H9 (cell line): ENCODE data around the gene ERICH4. TPM values are rescaled to one million over a fixed set of nuclear protein-coding genes. Genes with fewer than 3 reads are reported as not detected.

Source experiments
- DNase-seq: peaks from one replicate; pipeline ENCODE4 v3.0.0-alpha.2; 2017
- H2AFZ ChIP-seq: one replicate; pipeline ENCODE4 v1.6.1; 2013; ENCODE audit warnings: mild to moderate bottlenecking, low read length, control low read depth, moderate library complexity
- H2AK5ac ChIP-seq: 2 replicates; pipeline ENCODE4 v1.6.1; 2013; ENCODE audit warnings: low read length, control low read depth, mixed read lengths; ENCODE audit not compliant: insufficient read length
- H2BK120ac ChIP-seq: one replicate; pipeline ENCODE4 v1.6.1; 2013; ENCODE audit warnings: low read depth, mild to moderate bottlenecking, low read length, control low read depth, inconsistent platforms; ENCODE audit not compliant: poor library complexity, severe bottlenecking
- H2BK12ac ChIP-seq: 2 replicates; pipeline ENCODE4 v1.6.1; 2013; ENCODE audit warnings: low read length, control low read depth, mixed read lengths, low read depth; ENCODE audit not compliant: insufficient read length
- H2BK15ac ChIP-seq: 2 replicates; pipeline ENCODE4 v1.6.1; 2013; ENCODE audit warnings: low read depth, low read length, control low read depth
- H2BK20ac ChIP-seq: one replicate; pipeline ENCODE4 v1.6.1; 2013; ENCODE audit warnings: low read depth, mild to moderate bottlenecking, low read length, control low read depth, inconsistent platforms; ENCODE audit not compliant: poor library complexity, severe bottlenecking
- H2BK5ac ChIP-seq: 2 replicates; pipeline ENCODE4 v1.6.1; 2013; ENCODE audit warnings: low read length, control low read depth, mixed read lengths; ENCODE audit not compliant: insufficient read length
- H3K14ac ChIP-seq: 2 replicates; pipeline ENCODE4 v1.6.1; 2013; ENCODE audit warnings: low read length, control low read depth; ENCODE audit not compliant: insufficient read depth
- H3K18ac ChIP-seq: 2 replicates; pipeline ENCODE4 v1.6.1; 2013; ENCODE audit warnings: low read depth, mild to moderate bottlenecking, mixed read lengths, low read length, control low read depth; ENCODE audit not compliant: insufficient read length
- H3K23ac ChIP-seq: 2 replicates; pipeline ENCODE4 v1.6.1; 2013; ENCODE audit warnings: low read length, control low read depth, mixed read lengths, low read depth; ENCODE audit not compliant: insufficient read length
- H3K23me2 ChIP-seq: 2 replicates; pipeline ENCODE4 v1.6.1; 2013; ENCODE audit warnings: low read depth, mild to moderate bottlenecking, mixed read lengths, low read length, control low read depth; ENCODE audit not compliant: insufficient read length, poor library complexity, severe bottlenecking
- H3K27ac ChIP-seq: 2 replicates; pipeline ENCODE4 v1.5.1; 2013; ENCODE audit warnings: low read length, control low read depth, mixed read lengths, low read depth; ENCODE audit not compliant: insufficient read length
- H3K27me3 ChIP-seq: 2 replicates; pipeline ENCODE4 v1.6.1; 2013; ENCODE audit warnings: low read length, control low read depth, inconsistent platforms; ENCODE audit not compliant: insufficient read depth
- H3K4ac ChIP-seq: 2 replicates; pipeline ENCODE4 v1.6.1; 2013; ENCODE audit warnings: low read depth, mild to moderate bottlenecking, control low read depth, inconsistent platforms, low read length, moderate library complexity
- H3K4me1 ChIP-seq: 2 replicates; pipeline ENCODE4 v1.6.1; 2013; ENCODE audit warnings: low read length, control low read depth, inconsistent platforms; ENCODE audit not compliant: insufficient read depth
- H3K4me2 ChIP-seq: 2 replicates; pipeline ENCODE4 v1.6.1; 2013; ENCODE audit warnings: low read length, control low read depth, mixed read lengths; ENCODE audit not compliant: insufficient read length, insufficient read depth
- H3K56ac ChIP-seq: 2 replicates; pipeline ENCODE4 v1.6.1; 2013; ENCODE audit warnings: low read depth, mild to moderate bottlenecking, mixed read lengths, low read length, control low read depth; ENCODE audit not compliant: insufficient read length
- H3K79me1 ChIP-seq: 2 replicates; pipeline ENCODE4 v1.6.1; 2013; ENCODE audit warnings: low read depth, mild to moderate bottlenecking, moderate library complexity, low read length, control low read depth, inconsistent platforms; ENCODE audit not compliant: insufficient read depth, poor library complexity, severe bottlenecking
- H3K79me2 ChIP-seq: 2 replicates; pipeline ENCODE4 v1.6.1; 2013; ENCODE audit warnings: low read length, control low read depth, inconsistent platforms; ENCODE audit not compliant: insufficient read depth
- H3K9ac ChIP-seq: 2 replicates; pipeline ENCODE4 v1.6.1; 2013; ENCODE audit warnings: low read length, control low read depth, mixed read lengths; ENCODE audit not compliant: insufficient read length; ENCODE audit errors: extremely low read depth
- H3K9me3 ChIP-seq: one replicate; pipeline ENCODE4 v1.6.1; 2013; ENCODE audit warnings: low read depth, low read length, inconsistent platforms; ENCODE audit not compliant: control insufficient read depth
- H3T11ph ChIP-seq: one replicate; pipeline ENCODE4 v1.6.1; 2013; ENCODE audit warnings: mild to moderate bottlenecking, low read length, control low read depth, inconsistent platforms
- H4K20me1 ChIP-seq: one replicate; pipeline ENCODE4 v1.6.1; 2013; ENCODE audit not compliant: control insufficient read depth, insufficient read length, insufficient read depth
- H4K5ac ChIP-seq: 2 replicates; pipeline ENCODE4 v1.6.1; 2013; ENCODE audit warnings: low read depth, mild to moderate bottlenecking, mixed read lengths, low read length, control low read depth; ENCODE audit not compliant: insufficient read length
- H4K8ac ChIP-seq: replicated peaks from 2 replicates; pipeline ENCODE4 v1.6.1; 2013; ENCODE audit warnings: low read length, control low read depth, mixed read lengths, low read depth; ENCODE audit not compliant: insufficient read length
- H4K91ac ChIP-seq: 2 replicates; pipeline ENCODE4 v1.6.1; 2013; ENCODE audit warnings: low read depth, mild to moderate bottlenecking, moderate library complexity, mixed read lengths, low read length, control low read depth; ENCODE audit not compliant: insufficient read length
- H3K27ac Mint-ChIP-seq, 3 experiments: 2 replicates in 2 of 3; 3 replicates in 1 of 3; pipeline ENCODE4 v1.8.0; 2020 to 2021; ENCODE audit warnings: mixed read lengths in 3 of 3, mild to moderate bottlenecking in 1 of 3, moderate library complexity in 1 of 3
- H3K27me3 Mint-ChIP-seq: 2 replicates; pipeline ENCODE4 v1.8.0; 2021; ENCODE audit warnings: low read depth, mild to moderate bottlenecking, moderate library complexity, mixed read lengths
- H3K36me3 Mint-ChIP-seq, 3 experiments: 2 replicates in 2 of 3; 3 replicates in 1 of 3; pipeline ENCODE4 v1.8.0; 2020 to 2021; ENCODE audit warnings: low read depth in 3 of 3, mixed read lengths in 3 of 3; ENCODE audit not compliant: insufficient read depth in 1 of 3
- H3K4me1 Mint-ChIP-seq, 2 experiments: 2 replicates each; pipeline ENCODE4 v1.8.0; 2020; ENCODE audit warnings: mixed read lengths in 2 of 2
- H3K4me3 Mint-ChIP-seq, 2 experiments: 2 replicates in 1 of 2; 3 replicates in 1 of 2; pipeline ENCODE4 v1.8.0; 2020 to 2021; ENCODE audit warnings: mild to moderate bottlenecking in 2 of 2, mixed read lengths in 2 of 2, moderate library complexity in 1 of 2
- H3K9me3 Mint-ChIP-seq, 2 experiments: 2 replicates in 1 of 2; 3 replicates in 1 of 2; pipeline ENCODE4 v1.8.0; 2020; ENCODE audit warnings: mild to moderate bottlenecking in 2 of 2, mixed read lengths in 2 of 2, moderate library complexity in 1 of 2
- WGBS: extraction: QIAGEN DNeasy Blood & Tissue Kit; methylation state at CpG from one replicate; pipeline ENCODE4 v1.1.7; 2013; ENCODE audit warnings: missing lambda C conversion rate, low lambda C conversion rate, mixed read lengths; ENCODE audit not compliant: insufficient read length; ENCODE audit errors: extremely low coverage; 5-methylcytosine and 5-hydroxymethylcytosine counted together
- total RNA-seq: library from RNA; stranded (reverse); gene quantifications from 2 replicates; pipeline ENCODE4 v1.2.1, GENCODE V29; 2021
- TF ChIP-seq, protein P1 (sequence below): fragments of 200-600 bp; sonication (generic); conservative IDR thresholded peaks from 3 replicates; pipeline ENCODE4 v1.8.0; 2021; ENCODE audit warnings: antibody characterized with exemption, mild to moderate bottlenecking

The ERICH4 gene
- total RNA-seq, 1 experiment from 2014 or later = not detected

GRCh38 chr19:41478171-41478570 lies 35.2 kb downstream of the ERICH4 start:
- no peak overlapping the region for H2BK15ac ChIP-seq
- H4K20me1 ChIP-seq = no peaks in the 10 kb centered on the region
- H2BK120ac ChIP-seq = no peak overlapping the region
- no peak overlapping the region for H2BK12ac ChIP-seq
- no peak overlapping the region for H3K4me2 ChIP-seq
- no peak overlapping the region for H3K27ac ChIP-seq
- Mint-ChIP-seq H3K4me3 (no peak overlapping the region), H3K27ac (no peak overlapping the region), H3K36me3 (peaks cover 0 to 9% (median 3%) of the 10 kb centered on the region in 3 experiments; a peak in 6 of 7 replicates), H3K9me3 (peaks cover 69 to 84% of the 10 kb centered on the region in 2 experiments), H3K4me1 (no peaks in the 10 kb centered on the region), H3K27me3 (peaks cover 5% of the 10 kb centered on the region; the same call in 1 of the 2 replicates)
- H3K9me3 ChIP-seq = peaks cover 50% of the 10 kb centered on the region
- H3K23ac ChIP-seq = no peak overlapping the region
- no peak overlapping the region for H2BK20ac ChIP-seq
- H2BK5ac ChIP-seq = no peak overlapping the region
- no peaks in the 10 kb centered on the region for H3K79me1 ChIP-seq
- no peak overlapping the region for H2AK5ac ChIP-seq
- H3T11ph ChIP-seq = no peak overlapping the region
- H4K5ac ChIP-seq = no peak overlapping the region
- no peak overlapping the region for H3K9ac ChIP-seq
- H3K4me1 ChIP-seq = no peaks in the 10 kb centered on the region
- no peak for DNase-seq
- no peak overlapping the region for H3K18ac ChIP-seq
- no peaks in the 10 kb centered on the region for H3K79me2 ChIP-seq
- no peak overlapping the region for H3K14ac ChIP-seq
- H3K4ac ChIP-seq = no peak overlapping the region
- no peak overlapping the region for H2AFZ ChIP-seq
- H4K91ac ChIP-seq = no peak overlapping the region
- H4K8ac ChIP-seq = no peak overlapping the region
- TF ChIP-seq, protein P1, sequence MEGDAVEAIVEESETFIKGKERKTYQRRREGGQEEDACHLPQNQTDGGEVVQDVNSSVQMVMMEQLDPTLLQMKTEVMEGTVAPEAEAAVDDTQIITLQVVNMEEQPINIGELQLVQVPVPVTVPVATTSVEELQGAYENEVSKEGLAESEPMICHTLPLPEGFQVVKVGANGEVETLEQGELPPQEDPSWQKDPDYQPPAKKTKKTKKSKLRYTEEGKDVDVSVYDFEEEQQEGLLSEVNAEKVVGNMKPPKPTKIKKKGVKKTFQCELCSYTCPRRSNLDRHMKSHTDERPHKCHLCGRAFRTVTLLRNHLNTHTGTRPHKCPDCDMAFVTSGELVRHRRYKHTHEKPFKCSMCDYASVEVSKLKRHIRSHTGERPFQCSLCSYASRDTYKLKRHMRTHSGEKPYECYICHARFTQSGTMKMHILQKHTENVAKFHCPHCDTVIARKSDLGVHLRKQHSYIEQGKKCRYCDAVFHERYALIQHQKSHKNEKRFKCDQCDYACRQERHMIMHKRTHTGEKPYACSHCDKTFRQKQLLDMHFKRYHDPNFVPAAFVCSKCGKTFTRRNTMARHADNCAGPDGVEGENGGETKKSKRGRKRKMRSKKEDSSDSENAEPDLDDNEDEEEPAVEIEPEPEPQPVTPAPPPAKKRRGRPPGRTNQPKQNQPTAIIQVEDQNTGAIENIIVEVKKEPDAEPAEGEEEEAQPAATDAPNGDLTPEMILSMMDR = no peak
- H3K56ac ChIP-seq = no peak overlapping the region
- no peaks in the 10 kb centered on the region for H3K27me3 ChIP-seq
- WGBS = no CpG with 5 or more reads among the region's 8 CpGs
- no peaks in the 10 kb centered on the region for H3K23me2 ChIP-seq
